HG02884 (cell line): ENCODE measurements around the gene XPO1.
"Not testable (repeated sequence)": the region's sequence is repeated elsewhere in the genome, so short reads cannot be mapped to it uniquely, and the experiment has no call there.

Source experiments
- ATAC-seq: cut with Tn5 transposase; IDR thresholded peaks from one replicate; pipeline ENCODE4 v1.9.1; 2021; ENCODE audit warnings: mild to moderate bottlenecking, moderate library complexity; ENCODE audit not compliant: unreplicated experiment

XPO1 gene

GRCh38 chr2:61536572-61537276 lies 1.4 kb downstream of the XPO1 start:
- ATAC-seq: peak; percentile 59

- no peak for ATAC-seq
Measured at GRCh38 chr2:61536180-61536571, 2.0 kb downstream of the XPO1 start.

DNA sequence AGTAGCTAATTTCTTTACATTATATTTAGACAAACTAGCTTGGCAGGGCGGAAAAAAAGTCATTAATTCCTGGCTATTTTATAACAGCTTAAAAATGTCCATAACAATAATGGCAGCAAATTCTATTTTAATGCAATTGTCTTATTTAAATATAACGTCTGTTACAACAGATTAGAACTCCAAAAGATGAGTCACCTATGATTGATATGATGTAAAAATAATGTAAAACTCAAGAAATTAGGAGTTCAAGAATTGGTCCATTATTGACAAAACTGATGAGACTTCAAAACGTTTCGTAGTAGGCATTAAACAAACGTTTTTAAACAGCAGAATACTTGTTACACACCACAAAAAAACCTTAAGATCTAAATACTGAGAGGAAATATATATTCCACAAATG lies 2.7 kb downstream of the XPO1 start:
- no peak for ATAC-seq

DNA sequence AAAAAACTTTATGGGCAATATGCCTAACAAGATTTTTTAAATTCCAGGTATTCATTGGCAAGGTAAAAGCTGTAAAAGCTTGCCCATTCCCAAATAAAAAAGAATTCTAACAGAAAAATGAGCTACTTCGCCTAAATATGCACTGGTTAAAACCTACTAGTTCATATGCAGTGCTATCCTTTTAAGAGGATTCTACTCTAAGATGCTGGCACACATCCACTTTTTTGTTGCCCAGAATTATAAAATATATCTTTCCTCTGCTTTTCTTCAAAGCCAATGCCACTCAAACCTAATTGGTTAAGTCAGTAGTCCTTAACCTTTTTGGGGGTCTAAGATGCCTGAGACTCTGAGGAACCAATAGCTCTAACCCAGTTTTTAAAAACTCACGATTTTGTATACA lies 3.2 kb downstream of the XPO1 start:
- no peak for ATAC-seq

DNA sequence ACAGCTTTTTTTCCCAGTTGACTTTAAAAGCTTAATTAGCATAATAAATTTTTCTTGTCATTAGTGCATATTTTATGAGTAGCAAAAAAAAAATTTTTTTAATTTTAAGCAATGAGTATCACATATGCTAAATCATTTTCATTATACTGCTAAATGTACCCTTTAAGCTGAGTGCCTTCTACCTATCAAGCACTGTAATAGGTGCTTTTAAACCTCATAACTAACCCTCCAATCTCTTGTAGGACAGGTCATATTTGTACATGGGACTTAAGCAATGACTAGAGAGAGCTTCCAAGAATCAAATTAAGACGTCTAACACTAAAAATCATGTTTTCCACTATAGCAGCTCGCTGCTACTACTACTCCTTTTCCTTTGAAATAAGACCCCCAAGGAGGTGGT lies 7.4 kb downstream of the XPO1 start:
- no peak for ATAC-seq

- no peak for ATAC-seq
Measured at GRCh38 chr2:61529944-61530735, 8.0 kb downstream of the XPO1 start.

GRCh38 chr2:61520261-61520660 lies 17.9 kb downstream of the XPO1 start:
- ATAC-seq: no peak

DNA sequence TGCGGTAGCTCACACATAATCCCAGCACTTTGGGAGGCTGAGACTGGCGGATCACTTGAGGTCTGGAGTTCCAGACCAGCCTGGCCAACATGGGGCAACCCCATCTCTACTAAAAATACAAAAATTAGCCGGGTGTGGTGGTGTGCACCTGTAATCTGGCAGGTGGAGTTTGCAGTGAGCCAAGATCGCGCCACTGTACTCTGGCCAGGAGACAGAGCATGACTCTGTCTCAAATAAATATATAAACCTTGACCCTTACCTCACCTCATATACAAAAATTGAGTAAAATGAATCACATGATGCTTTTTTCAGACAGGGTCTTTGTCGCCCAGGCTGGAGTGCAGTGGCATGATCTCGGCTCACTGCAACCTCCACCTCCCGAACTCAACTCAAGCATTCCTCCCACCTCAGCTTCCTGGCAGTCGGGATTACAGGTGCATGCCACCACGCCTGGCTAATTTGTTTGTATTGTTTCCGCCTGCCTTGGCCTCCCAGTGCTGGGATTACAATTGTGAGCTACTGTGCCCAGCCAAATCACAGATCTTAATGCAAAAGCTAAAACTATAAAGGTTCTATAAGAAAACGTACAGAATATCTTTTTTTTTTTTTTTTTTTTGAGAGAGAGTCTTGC lies 25.3 kb downstream of the XPO1 start:
- no peak for ATAC-seq

- no peak for ATAC-seq
Measured at GRCh38 chr2:61510674-61511671, 27.2 kb downstream of the XPO1 start.

DNA sequence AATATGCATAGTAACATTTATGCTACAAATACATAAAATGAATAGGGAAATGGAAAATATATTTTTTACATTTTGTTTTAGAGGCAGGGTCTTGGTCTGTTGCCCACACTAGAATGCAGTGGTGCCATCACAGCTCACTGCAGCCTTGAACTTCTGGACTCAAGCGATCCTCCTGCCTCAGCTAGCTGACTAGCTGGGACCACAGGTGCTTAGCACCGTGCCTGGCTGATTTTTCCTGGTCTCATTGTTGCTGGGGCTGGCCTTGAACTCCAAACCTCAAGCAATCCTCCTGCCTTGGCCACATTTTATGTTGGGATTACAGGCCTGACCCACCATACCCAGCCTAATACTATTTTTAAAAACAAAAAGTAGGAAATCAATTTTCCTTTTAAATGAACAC lies 33.2 kb downstream of the XPO1 start:
- no peak for ATAC-seq

- no peak for ATAC-seq
Measured at GRCh38 chr2:61499060-61499459, 39.1 kb downstream of the XPO1 start.

DNA sequence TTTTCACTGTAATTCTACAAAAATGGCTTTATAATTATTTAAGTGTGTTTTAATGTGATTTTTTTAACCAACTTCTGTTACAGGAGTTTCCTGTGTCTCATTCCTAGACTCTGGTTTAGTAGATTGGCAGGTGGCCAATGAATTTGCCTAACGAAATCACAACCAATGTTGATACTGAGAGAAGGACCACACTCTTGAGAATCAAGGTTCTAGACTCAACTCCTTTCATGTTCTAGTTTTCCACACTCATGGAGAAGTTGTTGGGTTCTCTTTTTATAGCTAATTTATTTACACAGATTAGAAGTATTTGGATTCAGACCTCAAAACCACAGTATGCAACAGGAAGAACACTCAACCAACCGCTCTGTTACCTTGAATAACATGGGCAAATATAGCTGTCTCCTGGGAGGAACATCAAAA lies 44.6 kb downstream of the XPO1 start:
- ATAC-seq: no peak

- no peak for ATAC-seq
Measured at GRCh38 chr2:61492476-61492875, 45.7 kb downstream of the XPO1 start.

- no peak for ATAC-seq
Measured at GRCh38 chr2:61485281-61485680, 52.9 kb downstream of the XPO1 start.

DNA sequence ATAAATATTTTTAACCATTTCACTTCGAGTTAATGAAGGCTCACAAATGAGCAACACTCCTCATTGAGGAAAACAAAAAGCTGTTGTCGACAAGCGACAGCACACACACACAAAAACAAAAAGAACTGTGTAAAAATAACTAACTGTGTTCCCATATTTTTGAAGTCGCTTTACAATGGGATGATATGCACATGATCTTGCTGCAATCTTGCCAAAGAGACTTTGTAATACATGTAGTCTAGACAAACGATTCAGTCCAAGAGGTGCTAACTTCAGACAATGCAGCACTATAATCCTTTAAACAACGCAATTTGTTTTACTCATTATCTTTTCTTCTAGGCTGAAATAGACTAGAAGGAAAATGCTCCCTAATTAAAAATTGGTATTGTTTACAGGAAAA lies 60.1 kb downstream of the XPO1 start:
- ATAC-seq: no peak

GRCh38 chr2:61476929-61477589 lies 61.1 kb downstream of the XPO1 start:
- not testable (repeated sequence) for ATAC-seq

DNA sequence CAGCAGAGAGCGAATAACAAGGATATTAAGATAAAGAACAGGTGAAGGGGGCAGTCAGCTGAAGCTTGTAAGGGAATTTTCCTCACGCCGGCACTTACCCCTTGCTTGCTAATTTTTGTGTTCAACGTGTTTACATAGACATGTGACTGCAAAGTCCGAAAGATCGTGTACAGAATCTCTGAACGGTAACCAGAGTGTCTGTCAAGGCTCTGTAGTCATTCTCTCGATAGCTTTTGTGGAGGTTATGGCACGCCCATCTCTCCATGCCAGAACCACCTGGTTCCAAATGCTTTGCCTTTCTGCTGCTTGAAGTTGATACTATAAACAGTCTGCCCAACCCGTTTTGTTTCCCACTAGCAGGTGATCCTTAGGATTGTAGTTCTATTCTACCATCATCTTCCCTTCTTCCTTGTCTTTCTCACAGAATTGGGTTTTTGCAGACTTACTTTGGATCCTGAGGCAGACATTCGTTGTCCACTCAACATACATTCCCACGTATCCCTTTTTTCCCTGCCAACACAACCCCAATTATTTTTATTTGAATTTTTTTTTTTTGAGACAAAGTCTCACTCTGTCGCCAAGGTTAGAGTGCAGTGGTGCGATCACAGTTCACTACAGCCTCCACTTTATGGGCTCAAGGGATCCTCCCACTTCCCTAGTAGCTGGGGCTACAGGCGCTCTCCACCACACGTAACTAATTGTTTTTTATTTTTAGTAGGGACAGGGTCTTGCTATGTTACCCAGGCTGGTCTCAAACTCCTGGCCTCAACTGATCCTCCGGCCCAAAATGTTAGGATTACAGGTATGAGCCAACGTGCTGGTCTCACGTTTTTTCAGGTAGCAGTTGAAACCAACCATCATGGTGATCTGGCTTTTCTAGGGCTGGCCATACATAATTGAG lies 66.0 kb downstream of the XPO1 start:
- no peak for ATAC-seq

DNA sequence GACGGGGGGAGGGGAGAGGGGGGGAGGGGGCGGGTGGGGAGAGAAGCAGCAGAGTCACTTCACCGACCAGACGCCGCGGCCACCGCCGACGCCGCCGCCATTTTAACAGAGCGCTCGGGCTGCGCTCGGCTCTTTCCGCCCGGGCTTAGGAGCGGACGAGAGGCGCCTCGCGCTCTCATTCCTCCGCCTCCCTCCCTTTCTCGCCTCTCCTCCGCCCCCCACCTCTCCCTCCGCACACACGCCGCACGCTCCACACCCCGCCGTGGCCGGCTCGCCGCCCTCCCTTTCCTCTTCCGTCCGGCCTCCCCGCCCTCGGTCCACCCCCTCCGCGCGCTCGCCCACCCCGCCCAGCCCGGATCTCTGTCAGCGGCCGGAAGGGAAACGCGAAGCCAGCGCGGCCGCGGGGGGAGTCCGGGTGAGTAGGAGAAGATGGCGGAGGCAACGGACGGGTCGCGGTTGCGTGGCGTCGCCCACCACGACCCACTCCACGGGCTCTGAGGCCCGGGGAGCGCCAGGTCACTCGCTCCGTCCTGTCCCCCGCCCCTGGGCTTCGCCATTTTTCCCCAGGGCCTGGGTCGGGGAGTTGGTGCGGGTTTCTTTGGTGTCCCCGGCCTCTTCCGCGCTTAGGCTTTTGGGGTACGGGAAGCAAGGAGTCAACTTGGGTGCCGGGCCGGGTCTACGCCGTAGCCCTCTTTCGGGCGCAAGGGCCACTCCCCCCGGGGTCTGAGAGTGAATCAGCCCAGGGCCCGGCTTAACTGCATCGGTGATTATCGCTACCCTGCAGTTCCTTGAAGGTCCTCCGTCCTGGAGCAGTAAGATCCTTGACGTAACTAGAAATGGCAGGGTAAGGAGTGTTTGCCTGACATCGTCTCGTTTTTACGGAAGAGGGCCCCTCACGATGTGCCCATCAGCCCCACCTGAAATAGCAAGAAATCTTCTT lies 66.9 kb downstream of the XPO1 start, which contains the start of gene USP34:
TSS of gene USP34 (minus strand) at position 123 of the 940 bp plus-strand sequence. CDS start 395 bp downstream, outside the sequence.
- ATAC-seq: peak; percentile 71
